Astrocyte of the spinal cord (primary cell): ENCODE results near the gene LDLRAD3.

ENCODE experiments used
- DNase-seq: peaks from one replicate; pipeline ENCODE4 v3.0.0; 2011; ENCODE audit warnings: low read depth, low spot score
- H3K4me3 ChIP-seq: 2 replicates; pipeline ENCODE4 v1.5.1; 2011; ENCODE audit warnings: low read depth, mild to moderate bottlenecking, low read length, moderate library complexity
- CTCF ChIP-seq: IDR thresholded peaks from 2 replicates; pipeline ENCODE4 v1.5.1; 2012; ENCODE audit warnings: low read depth, mild to moderate bottlenecking, low read length, inconsistent platforms
- in situ Hi-C: cut with HindIII; loops from 2 replicates; pipeline ENCODE4 v1.10.0; 2017; ENCODE audit warnings: low sequenced_read_pairs

Gene LDLRAD3

GRCh38 chr11:35914816-35915215 is 29.0 kb upstream of the LDLRAD3 start:
- TF ChIP-seq CTCF, result no peak

GRCh38 chr11:35916270-35916669 is 27.6 kb upstream of the LDLRAD3 start:
- in situ Hi-C loops, result loop anchor here (25.0 kb wide), 1 partner anchor 279 kb away; no protein-coding TSS in a partner anchor
- H3K4me3 ChIP-seq, result no peak overlapping the region
- TF ChIP-seq CTCF, result no peak
- DNase-seq, result no peak

More at GRCh38 chr11:35914816-35915215, 29.0 kb upstream of the LDLRAD3 start:
- H3K4me3 ChIP-seq, result no peak overlapping the region
- DNase-seq, result no peak
- in situ Hi-C loops, result loop anchor here (25.0 kb wide), 1 partner anchor 278 kb away; no protein-coding TSS in a partner anchor

GRCh38 chr11:35917676-35918075 is 26.2 kb upstream of the LDLRAD3 start:
- no peak overlapping the region for H3K4me3 ChIP-seq
- in situ Hi-C loops, result loop anchor here (25.0 kb wide), 1 partner anchor 280 kb away; no protein-coding TSS in a partner anchor
- no peak for TF ChIP-seq CTCF
- DNase-seq, result no peak

- DNase-seq, result no peak
- H3K4me3 ChIP-seq, result no peak overlapping the region
- in situ Hi-C loops, result loop anchor here (25.0 kb wide), 1 partner anchor 281 kb away; no protein-coding TSS in a partner anchor
- TF ChIP-seq CTCF, result no peak
Observed at GRCh38 chr11:35918716-35919115, 25.1 kb upstream of the LDLRAD3 start.

GRCh38 chr11:35919244-35919643 is 24.6 kb upstream of the LDLRAD3 start:
- H3K4me3 ChIP-seq, result no peak overlapping the region
- in situ Hi-C loops, result loop anchor here (25.0 kb wide), 1 partner anchor 282 kb away; no protein-coding TSS in a partner anchor
- peak; percentile 25 for DNase-seq
- TF ChIP-seq CTCF, result no peak

- TF ChIP-seq CTCF, result no peak
- in situ Hi-C loops, result loop anchor here (25.0 kb wide), 1 partner anchor 286 kb away; no protein-coding TSS in a partner anchor
- no peak overlapping the region for H3K4me3 ChIP-seq
- no peak for DNase-seq
Observed at GRCh38 chr11:35923452-35923851, 20.4 kb upstream of the LDLRAD3 start.
